HG03060 (cell line): ENCODE measurements around the gene ARID5A.

Experiments used
- ATAC-seq: cut with Tn5 transposase; IDR thresholded peaks from one replicate; pipeline ENCODE4 v1.9.1; 2021; ENCODE audit warnings: low read depth, moderate number of reproducible peaks; ENCODE audit not compliant: unreplicated experiment

The ARID5A gene

DNA sequence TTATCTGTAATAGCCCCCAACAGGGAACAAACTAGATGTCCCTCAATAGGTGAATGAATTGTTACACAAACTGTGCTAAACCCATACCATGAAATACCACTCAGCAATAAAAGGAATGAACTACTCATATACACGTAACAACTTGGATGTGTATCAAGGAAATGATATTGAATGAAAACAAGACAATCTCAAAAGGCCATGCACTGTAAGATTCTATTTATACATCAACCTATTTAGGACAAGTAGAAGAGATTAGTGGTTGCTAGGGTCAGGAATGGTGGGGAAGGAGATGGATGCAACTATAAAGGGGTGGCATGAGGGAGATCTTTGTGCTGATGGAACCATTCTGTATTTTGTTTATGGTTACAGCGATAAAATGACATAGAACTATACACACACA, 54.5 kb downstream of the ARID5A start:
- ATAC-seq: no peak

DNA sequence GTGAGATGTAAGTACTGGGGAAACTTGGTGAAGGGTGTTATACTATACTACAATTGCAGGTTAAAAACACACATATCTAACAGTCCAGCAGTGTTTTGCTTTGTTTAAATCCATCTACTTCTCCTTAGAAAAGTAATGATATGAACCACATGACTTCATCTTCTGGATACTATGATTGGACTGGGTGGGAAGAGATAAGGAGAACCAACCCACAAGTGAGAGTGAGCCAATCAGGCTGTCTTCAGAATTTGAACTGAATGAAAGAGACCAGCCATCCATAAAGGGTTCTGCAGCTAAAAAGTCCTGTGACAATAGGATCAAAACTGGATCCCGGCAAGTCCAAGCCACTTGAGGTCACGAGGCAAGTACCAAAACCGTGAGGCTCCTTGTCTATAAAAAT, 54.9 kb downstream of the ARID5A start:
- no peak for ATAC-seq

DNA sequence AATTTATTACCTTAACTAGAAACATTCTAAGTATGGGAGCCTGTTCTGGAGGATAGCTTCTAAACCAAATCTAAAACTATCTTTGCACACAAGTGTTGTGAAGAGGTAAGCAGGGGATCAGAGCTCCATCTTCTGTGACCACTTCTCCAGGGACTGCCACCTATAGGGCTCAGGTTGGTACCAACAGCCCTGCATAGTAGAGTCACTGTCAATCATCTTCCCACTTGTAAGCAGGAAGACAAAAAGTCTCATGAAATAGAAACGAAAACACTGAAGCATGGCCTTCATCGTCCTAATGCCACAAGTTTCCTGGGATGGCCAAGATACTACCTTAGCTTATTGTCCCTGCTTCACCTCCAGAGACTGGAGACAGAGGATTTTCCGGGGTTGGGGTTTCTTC, 57.7 kb downstream of the ARID5A start:
- ATAC-seq: no peak

DNA sequence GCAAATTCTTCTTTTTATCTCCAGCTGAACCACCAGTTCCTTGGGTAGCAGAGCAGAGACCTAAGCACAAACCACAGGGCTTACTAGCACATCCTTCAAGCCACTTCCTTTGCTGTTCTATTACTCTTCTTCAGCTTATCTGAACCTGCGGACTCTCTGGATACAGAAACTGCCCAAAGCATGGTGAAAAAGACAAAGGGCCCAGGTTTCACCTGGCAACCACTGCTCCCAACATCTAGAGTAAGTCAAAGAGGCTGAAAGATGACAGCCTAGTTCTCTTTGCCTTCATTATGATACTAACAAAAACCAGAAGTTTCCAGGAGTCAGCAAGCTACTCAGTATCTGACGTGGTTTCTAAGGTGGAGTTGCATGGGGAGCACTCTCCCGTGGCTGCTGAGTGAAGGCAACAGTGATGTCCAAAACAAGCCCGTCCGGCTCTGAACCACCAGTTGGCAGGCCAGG, 58.2 kb downstream of the ARID5A start:
- ATAC-seq: no peak

DNA sequence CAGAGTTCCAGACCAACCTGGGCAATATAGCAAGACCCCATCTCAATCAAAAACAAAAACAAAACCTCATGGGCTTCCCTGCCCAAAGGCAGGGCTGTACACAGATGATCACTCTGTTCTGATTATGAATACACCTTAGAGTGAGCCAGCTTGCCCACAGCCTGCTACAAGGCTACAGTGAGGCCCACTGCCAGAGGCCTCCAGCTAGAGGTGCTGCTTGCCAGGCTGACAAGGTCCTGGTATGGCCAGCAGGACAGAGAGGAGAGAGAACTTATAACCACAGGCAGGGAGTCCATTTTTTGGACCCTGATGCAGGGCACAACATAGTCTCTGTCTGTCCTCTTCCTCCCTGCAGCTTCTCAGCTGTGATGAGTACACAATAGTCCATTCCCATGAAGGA, 60.0 kb downstream of the ARID5A start:
- ATAC-seq: no peak

DNA sequence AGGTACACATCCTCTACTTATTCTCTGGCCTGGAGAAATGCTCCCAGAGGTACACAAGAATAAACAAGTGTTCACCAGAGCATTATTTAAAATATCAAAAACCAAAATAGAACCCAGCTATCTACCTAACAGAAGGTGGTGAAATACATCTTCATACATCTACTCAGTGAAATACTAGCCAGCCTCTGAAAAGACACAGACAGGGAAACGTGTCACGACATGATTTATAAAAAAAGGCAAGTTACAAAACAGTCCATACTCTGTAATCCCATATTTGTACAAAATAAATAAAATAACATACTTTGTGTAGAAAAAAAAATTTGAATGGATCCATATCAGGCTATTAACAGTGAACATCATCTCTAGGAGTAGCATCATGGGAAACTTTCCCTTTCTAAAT, 63.4 kb downstream of the ARID5A start:
- no peak for ATAC-seq

DNA sequence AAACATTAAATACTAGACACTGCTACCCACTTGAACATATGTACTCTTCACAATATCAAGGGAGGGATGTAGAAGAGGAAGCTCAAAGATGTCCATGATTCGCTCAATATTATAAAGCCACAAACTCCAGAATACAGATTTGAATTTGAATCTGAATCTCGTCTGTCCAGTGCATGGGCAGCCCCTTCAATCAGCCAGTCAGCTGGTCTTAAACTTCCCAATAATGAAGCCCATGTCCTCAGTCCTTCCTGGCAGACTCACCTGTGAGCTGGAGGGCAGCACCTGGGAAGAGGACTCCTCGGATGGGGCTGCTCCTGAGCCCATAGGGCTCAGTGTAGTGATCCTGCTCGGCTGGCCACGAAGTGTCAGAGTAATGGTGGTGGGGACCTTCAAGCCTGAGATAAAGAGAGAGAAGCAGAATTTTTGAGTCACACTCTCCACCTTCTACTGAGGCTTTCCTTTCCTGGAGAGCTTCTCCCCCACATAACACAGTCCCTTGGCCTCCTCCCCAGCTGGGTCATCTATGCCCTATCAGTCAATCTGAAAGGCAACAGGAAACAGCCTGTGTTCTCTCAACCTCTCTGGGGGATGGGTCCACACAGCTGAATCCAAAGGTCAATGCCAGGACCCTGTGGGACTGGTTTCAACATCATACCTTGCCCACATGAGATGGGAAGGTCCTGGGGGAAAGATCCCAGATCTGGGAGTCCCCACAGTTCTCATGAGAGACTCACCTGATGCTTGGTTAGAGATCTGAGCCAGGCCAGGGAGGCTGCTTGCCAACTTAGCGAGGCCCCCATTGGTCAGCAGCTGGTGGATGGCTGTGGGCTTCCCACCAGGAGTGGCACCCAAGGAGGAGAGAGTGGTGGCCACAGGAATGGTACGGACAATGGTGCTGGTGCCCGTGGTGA, 65.1 kb downstream of the ARID5A start:
- no peak for ATAC-seq
